ENCODE measurements around the gene NEDD4.
"Not testable (repeated sequence)": the region's sequence is repeated elsewhere in the genome, so short reads cannot be mapped to it uniquely, and the experiment has no call there.

Gene NEDD4

GRCh38 chr15:55891196-55891595, 102.2 kb downstream of the NEDD4 start:
- no peak for DNase-seq

GRCh38 chr15:55884223-55884622, 109.2 kb downstream of the NEDD4 start:
- no peak for DNase-seq

- DNase-seq = no peak
Observed at GRCh38 chr15:55879181-55879580, 114.2 kb downstream of the NEDD4 start.

- no peak for DNase-seq
Observed at GRCh38 chr15:55873024-55873720, 120.2 kb downstream of the NEDD4 start.

GRCh38 chr15:55872471-55872870, 120.9 kb downstream of the NEDD4 start:
- no peak for DNase-seq

- no peak for DNase-seq
Observed at GRCh38 chr15:55869660-55870059, 123.8 kb downstream of the NEDD4 start.

- DNase-seq = no peak
Observed at GRCh38 chr15:55868707-55869106, 124.7 kb downstream of the NEDD4 start.

GRCh38 chr15:55868291-55868690, 125.1 kb downstream of the NEDD4 start:
- DNase-seq = not testable (repeated sequence)

- DNase-seq = no peak
Observed at GRCh38 chr15:55863911-55864310, 129.5 kb downstream of the NEDD4 start.

- DNase-seq = no peak
Observed at GRCh38 chr15:55861115-55861514, 132.3 kb downstream of the NEDD4 start.

- DNase-seq = no peak
Observed at GRCh38 chr15:55860468-55860867, 132.9 kb downstream of the NEDD4 start.

- DNase-seq = no peak
Observed at GRCh38 chr15:55859681-55860080, 133.7 kb downstream of the NEDD4 start.

- peak; percentile 43 for DNase-seq
Observed at GRCh38 chr15:55858661-55859060, 134.8 kb downstream of the NEDD4 start.

- DNase-seq = no peak
Observed at GRCh38 chr15:55856506-55857164, 136.8 kb downstream of the NEDD4 start.

- DNase-seq = no peak
Observed at GRCh38 chr15:55853134-55853533, 140.3 kb downstream of the NEDD4 start.

- DNase-seq = peak; percentile 85
Observed at GRCh38 chr15:55846116-55846707, 147.2 kb downstream of the NEDD4 start.

GRCh38 chr15:55842897-55843296, 150.5 kb downstream of the NEDD4 start:
- not testable (repeated sequence) for DNase-seq

GRCh38 chr15:55835866-55836265, 157.5 kb downstream of the NEDD4 start:
- no peak for DNase-seq

GRCh38 chr15:55834331-55834730, 159.1 kb downstream of the NEDD4 start:
- DNase-seq = no peak

- DNase-seq = no peak
Observed at GRCh38 chr15:55829826-55830225, 163.6 kb downstream of the NEDD4 start.

GRCh38 chr15:55827955-55828354, 165.5 kb downstream of the NEDD4 start:
- no peak for DNase-seq

GRCh38 chr15:55827204-55827603, 166.2 kb downstream of the NEDD4 start:
- DNase-seq = peak; percentile 13

GRCh38 chr15:55824857-55825613, 168.4 kb downstream of the NEDD4 start:
- DNase-seq = peak; percentile 46
